ENCODE measurements around the gene B3GALT5. TPM values are rescaled to one million over a fixed set of nuclear protein-coding genes. Genes with fewer than 3 reads are reported as not detected.
"Not testable (repeated sequence)": the region's sequence is repeated elsewhere in the genome, so short reads cannot be mapped to it uniquely, and the experiment has no call there.

B3GALT5 gene
- total RNA-seq, 2 donors from 2014 or later = 0.64 to 1.2 TPM

GRCh38 chr21:39582749-39583148 is 30.0 kb upstream of the B3GALT5 start:
- no peak for DNase-seq (ENCODE audit: low spot score)
- intact Hi-C loops (cut with DNase I) = no loop called here

DNA sequence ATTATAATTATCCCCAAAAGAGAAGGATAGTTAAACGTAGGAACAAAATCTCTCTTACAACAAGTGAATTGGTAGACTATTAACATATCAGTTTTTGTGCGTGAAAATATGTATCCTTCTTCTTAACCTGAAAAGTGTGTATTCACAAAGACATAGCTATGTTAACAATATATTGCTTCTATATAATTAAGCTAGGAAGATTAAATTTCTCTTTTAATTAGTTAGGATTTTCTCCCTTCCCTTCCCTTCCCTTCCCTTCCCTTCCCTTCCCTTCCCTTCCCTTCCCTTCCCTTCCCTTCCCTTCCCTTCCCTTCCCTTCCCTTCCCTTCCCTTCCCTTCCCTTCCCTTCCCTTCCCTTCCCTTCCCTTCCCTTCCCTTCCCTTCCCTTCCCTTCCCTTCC is 29.2 kb upstream of the B3GALT5 start:
- H3K36me3 ChIP-seq; intact Hi-C loops (cut with DNase I); DNase-seq (ENCODE audit: low spot score); H3K9me3 ChIP-seq; H3K27me3 ChIP-seq (replicated peaks; ENCODE audit: insufficient read depth); H3K4me1 ChIP-seq (replicated peaks); H3K27ac ChIP-seq; H3K4me3 ChIP-seq: not testable (repeated sequence)
- 82% methylated on average over 2 of the region's 2 CpGs for WGBS

More at GRCh38 chr21:39582749-39583148, 30.0 kb upstream of the B3GALT5 start:
- 97% methylated on average over 4 of the region's 4 CpGs for WGBS
- TF ChIP-seq, protein P1, sequence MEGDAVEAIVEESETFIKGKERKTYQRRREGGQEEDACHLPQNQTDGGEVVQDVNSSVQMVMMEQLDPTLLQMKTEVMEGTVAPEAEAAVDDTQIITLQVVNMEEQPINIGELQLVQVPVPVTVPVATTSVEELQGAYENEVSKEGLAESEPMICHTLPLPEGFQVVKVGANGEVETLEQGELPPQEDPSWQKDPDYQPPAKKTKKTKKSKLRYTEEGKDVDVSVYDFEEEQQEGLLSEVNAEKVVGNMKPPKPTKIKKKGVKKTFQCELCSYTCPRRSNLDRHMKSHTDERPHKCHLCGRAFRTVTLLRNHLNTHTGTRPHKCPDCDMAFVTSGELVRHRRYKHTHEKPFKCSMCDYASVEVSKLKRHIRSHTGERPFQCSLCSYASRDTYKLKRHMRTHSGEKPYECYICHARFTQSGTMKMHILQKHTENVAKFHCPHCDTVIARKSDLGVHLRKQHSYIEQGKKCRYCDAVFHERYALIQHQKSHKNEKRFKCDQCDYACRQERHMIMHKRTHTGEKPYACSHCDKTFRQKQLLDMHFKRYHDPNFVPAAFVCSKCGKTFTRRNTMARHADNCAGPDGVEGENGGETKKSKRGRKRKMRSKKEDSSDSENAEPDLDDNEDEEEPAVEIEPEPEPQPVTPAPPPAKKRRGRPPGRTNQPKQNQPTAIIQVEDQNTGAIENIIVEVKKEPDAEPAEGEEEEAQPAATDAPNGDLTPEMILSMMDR (IDR thresholded peaks at IDR 0.05) = no peak
- TF ChIP-seq POLR2AphosphoS5 (IDR thresholded peaks at IDR 0.05) (no peak), POLR2A (IDR thresholded peaks at IDR 0.05) (no peak)
- Histone ChIP-seq H3K4me1 (replicated peaks) (no peaks in the 10 kb centered on the region), H3K36me3 (no peaks in the 10 kb centered on the region), H3K9me3 (no peaks in the 10 kb centered on the region), H3K27ac (no peak overlapping the region), H3K27me3 (replicated peaks; ENCODE audit: insufficient read depth) (no peaks in the 10 kb centered on the region), H3K4me3 (no peak overlapping the region)

- Histone ChIP-seq H3K4me1 (replicated peaks) (no peaks in the 10 kb centered on the region), H3K27ac (no peak overlapping the region), H3K27me3 (replicated peaks; ENCODE audit: insufficient read depth) (no peaks in the 10 kb centered on the region), H3K9me3 (no peaks in the 10 kb centered on the region), H3K36me3 (no peaks in the 10 kb centered on the region), H3K4me3 (no peak overlapping the region)
- no peak for DNase-seq (ENCODE audit: low spot score)
- TF ChIP-seq POLR2AphosphoS5 (IDR thresholded peaks at IDR 0.05) (no peak), POLR2A (IDR thresholded peaks at IDR 0.05) (no peak)
- TF ChIP-seq, protein P1 (IDR thresholded peaks at IDR 0.05) = no peak
- WGBS = 55% methylated on average over 4 of the region's 4 CpGs
- intact Hi-C loops (cut with DNase I) = no loop called here
These were observed 25.4 kb upstream of the B3GALT5 start for GRCh38 chr21:39587376-39587775.

DNA sequence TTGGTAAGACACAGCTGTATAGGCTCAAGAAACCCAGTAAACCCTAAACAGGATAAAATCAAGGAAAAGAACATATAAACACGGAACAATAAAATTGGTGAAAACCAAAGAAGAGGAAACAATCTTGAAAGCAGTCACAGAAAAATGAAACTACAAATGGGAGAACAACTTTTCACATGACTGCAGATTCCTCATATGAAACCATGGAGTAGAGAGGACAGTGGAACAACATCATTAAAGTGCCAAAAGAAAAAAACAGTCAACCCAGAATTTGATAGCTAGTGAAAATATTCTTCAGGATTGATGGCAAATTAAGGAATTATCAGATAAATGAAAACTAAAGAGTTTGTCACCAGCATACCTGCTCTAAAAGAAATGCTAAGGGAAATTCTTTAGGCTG is 23.9 kb upstream of the B3GALT5 start:
- TF ChIP-seq POLR2AphosphoS5 (IDR thresholded peaks at IDR 0.05) = no peak
- no peak overlapping the region for H3K4me3 ChIP-seq
- 57% methylated on average over 1 of the region's 1 CpG for WGBS
- no peaks in the 10 kb centered on the region for H3K36me3 ChIP-seq
- intact Hi-C loops (cut with DNase I) = no loop called here
- no peaks in the 10 kb centered on the region for H3K9me3 ChIP-seq
- H3K27me3 ChIP-seq (replicated peaks; ENCODE audit: insufficient read depth) = no peaks in the 10 kb centered on the region
- H3K4me1 ChIP-seq (replicated peaks) = no peaks in the 10 kb centered on the region
- DNase-seq (ENCODE audit: low spot score) = no peak
- H3K27ac ChIP-seq = no peak overlapping the region

GRCh38 chr21:39593522-39593921 is 19.2 kb upstream of the B3GALT5 start:
- no peaks in the 10 kb centered on the region for H3K27me3 ChIP-seq (replicated peaks; ENCODE audit: insufficient read depth)
- H3K36me3 ChIP-seq = no peaks in the 10 kb centered on the region
- no peak overlapping the region for H3K4me3 ChIP-seq
- DNase-seq (ENCODE audit: low spot score) = no peak
- H3K27ac ChIP-seq = no peak overlapping the region
- TF ChIP-seq POLR2A (IDR thresholded peaks at IDR 0.05) = no peak
- no peak for TF ChIP-seq POLR2AphosphoS5 (IDR thresholded peaks at IDR 0.05)
- TF ChIP-seq, protein P1 (IDR thresholded peaks at IDR 0.05) = no peak
- no peaks in the 10 kb centered on the region for H3K9me3 ChIP-seq
- no peaks in the 10 kb centered on the region for H3K4me1 ChIP-seq (replicated peaks)
- intact Hi-C loops (cut with DNase I) = no loop called here

- no peak for DNase-seq (ENCODE audit: low spot score)
- no peaks in the 10 kb centered on the region for H3K4me1 ChIP-seq (replicated peaks)
- WGBS = 67% methylated on average over 3 of the region's 3 CpGs
- H3K4me3 ChIP-seq = no peak overlapping the region
- intact Hi-C loops (cut with DNase I) = no loop called here
- no peaks in the 10 kb centered on the region for H3K9me3 ChIP-seq
- no peaks in the 10 kb centered on the region for H3K36me3 ChIP-seq
- no peaks in the 10 kb centered on the region for H3K27me3 ChIP-seq (replicated peaks; ENCODE audit: insufficient read depth)
- H3K27ac ChIP-seq = no peak overlapping the region
- TF ChIP-seq POLR2A (IDR thresholded peaks at IDR 0.05) = no peak
- TF ChIP-seq POLR2AphosphoS5 (IDR thresholded peaks at IDR 0.05) = no peak
- TF ChIP-seq, protein P1 (IDR thresholded peaks at IDR 0.05) = no peak
These were observed 17.3 kb upstream of the B3GALT5 start for GRCh38 chr21:39595465-39595864.

Data from prostate gland (tissue), 2 donors.